Measurements from ENCODE around the gene DISP3.

DISP3 gene

DNA sequence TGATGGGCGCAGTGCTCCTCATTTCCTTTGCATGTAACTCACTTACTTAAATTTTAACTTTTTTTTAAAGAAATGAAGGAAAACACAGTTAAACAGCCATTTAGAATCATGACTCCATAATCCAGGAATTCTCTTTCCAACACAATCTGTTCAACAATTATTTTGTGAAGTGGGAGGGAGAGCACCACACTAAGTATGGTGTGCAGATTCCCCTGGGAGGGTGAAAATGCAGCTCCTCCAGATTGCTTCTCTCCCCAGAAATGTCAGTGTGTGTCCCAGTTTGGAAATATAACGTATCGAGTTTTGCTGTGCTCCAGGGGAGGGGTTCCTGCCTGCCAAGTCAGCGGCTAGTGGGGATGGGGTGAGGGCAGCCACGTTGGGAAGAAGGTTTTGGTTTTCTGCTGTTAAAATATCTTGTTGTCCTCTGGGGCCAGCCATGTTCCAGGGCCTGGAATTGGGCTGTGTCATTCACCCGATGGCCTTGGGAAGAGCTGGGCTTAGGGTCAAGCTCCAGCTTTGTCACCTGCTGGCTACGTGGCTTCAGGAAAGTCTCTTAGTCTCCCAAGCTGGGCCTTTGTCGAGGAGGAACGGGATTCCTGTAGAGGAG, 17.3 kb upstream of the DISP3 start:
- DNase-seq (ENCODE audit: low read depth): no peak

DNA sequence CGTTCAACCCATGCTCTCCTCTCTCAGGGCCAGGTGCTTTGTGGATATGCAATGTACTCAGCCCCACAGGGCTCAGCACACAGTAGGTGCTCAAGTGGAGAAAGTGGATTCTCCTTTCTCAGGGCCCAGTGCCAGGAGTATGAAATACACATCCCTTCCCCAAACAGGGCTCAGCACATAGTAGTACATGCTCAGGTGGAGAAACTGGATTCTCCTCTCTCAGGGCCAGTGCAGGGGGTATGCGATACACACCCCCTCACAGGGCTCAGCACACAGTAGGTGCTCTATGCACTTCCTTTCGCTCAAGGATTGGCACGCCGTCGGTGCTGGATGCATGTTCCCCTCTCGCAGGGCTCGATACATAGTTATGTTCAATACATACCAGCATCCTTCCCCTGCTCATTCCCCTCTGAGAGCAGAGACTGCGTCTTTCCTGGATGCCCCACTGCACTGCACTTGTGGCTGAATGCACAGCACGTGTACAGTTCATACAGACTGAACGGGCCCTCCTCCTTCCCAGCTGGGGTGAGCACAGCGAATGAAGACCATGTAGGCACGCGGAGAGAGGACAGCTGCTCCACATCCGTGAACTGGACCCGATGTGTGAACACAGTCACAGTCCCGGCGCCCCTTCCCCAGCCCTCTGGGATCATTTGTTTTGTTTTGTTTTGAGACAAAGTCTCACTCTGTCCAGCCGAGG, 16.6 kb upstream of the DISP3 start:
- DNase-seq (ENCODE audit: low read depth): no peak

DNA sequence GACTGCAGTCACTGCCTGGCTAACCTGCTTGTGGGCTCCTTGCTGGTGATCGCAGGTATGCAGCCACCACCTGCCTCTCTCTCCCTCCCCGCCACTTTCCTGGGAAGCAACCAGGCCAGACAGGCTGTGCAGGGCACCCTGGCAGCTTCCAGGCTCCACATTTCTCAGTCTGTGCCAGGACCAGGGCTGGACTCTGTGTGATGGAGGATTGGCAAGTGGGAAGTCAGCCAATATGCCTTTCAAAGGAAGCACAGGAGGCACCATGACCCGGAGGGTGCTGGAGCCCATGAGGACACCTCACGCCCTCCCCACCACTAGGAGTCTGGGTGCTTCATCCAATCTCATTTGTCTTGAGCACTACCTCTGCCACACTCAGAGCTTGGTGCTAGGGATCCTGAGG, 15.8 kb upstream of the DISP3 start:
- DNase-seq (ENCODE audit: low read depth): no peak

DNA sequence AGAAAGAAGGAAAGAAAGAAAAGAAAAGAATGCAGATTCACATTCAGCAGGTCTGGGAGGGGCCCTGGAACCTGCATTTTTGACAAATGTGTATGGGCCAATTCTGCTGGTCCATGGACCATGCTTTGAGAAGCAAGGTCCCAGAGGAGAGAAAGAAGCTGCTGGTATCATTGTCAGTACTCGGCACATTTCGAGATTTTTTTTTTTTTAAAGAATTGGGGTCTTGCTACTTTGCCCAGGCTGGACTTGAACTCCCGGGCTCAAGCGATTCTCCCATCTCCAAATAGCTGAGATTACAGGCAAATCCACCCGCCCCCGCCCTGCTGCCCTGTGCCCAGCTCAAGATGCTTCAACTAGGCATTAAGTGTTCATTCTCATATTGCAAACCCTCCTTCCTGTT, 13.6 kb upstream of the DISP3 start:
- no peak for DNase-seq (ENCODE audit: low read depth)

DNA sequence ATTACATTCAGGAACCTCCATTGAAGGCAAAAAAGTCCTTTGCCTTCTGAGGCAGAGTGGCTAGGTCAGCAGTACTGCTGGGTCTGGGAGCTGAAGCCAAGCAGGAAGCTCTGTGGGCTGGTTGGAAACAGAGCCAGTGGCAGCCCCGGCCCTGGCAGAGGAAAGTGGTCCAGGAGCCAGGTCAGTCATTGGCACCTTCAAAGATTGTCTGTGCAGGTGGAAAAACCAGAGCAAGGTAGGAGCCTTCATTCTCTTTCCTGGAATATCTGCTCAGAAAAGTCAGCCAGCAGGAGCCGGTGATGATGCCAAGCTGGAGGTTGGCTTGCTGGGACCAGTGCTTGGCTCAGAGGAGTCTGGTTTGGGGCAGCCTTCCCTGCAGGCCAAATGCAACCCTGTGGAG, 12.5 kb upstream of the DISP3 start:
- DNase-seq (ENCODE audit: low read depth): no peak

DNA sequence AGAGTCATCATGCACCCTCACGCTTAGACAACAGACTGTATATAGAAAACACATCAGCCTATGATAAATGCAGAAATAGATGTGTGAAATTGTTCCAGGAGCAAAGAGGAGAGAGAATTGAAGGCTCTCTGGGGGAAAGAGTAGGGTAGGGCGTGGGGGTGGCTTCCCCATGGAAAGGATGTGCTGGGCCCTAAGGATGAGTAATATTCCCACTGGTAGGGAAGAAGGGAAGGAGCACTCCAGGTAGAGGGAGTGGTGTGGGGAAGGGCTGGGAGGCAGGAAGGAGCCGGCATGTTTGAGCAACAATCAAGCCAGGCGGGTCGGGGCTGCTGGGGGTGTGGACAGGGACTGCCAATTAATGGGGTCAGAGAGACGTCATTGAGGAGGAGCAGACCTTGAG, 10.1 kb upstream of the DISP3 start:
- no peak for DNase-seq (ENCODE audit: low read depth)

DNA sequence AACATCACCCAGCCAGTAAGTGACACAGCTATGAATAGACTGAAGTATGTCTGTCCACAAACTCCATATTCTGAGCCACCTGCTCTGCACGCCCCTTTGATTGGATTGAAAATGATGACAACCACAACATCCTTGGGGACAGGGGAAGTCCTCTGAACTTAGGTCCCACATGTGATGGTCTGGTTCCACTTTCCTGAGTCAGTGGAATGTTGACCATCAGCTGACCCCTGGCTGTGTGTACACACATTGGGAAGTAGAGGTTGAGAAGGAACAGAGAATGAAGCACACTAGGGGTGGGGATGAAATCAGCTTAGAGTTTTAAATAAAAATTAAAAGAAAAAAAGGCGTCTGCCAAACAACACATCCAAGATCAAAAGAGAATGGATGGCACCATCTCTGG, 8.0 kb upstream of the DISP3 start:
- no peak for DNase-seq (ENCODE audit: low read depth)

DNA sequence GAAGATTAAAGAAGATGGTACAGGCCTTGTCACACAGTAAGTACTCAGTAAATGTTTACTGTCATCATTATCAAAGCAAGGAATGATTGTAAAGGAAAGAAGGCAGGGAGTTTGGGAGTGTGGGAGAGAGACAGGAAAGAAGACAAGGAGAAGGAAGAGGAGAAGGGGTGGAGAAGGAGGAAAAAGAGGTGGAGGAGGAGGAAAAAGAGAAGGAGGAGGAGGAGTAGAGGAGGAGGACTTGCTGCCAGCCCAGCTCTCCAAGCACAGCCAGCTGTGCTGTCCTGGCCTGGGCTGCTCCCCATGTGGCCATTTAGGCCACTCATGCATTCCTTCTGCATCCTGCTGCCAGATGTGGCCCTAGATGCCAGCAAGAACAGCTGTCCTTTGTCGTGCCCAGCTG, 7.5 kb upstream of the DISP3 start:
- DNase-seq (ENCODE audit: low read depth): no peak

DNA sequence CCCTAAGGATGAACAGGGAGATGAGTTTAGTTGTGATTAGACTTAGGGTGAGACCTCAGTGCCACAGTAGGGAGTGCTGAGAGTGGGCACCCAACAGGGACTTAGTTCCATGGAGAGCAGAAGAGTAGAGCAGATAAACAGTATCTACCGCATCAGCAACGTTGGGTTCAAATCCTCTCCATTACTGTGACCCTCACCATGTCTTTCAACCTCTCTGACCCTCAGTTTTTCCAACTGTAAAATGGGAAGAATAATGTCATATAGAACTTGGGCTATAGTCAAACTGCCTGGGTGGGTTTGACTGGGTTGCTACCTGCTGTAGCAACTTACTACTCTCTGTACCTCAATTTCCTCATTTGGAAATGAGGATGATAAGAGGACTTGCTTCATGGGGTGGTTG, 6.7 kb upstream of the DISP3 start:
- DNase-seq (ENCODE audit: low read depth): no peak

DNA sequence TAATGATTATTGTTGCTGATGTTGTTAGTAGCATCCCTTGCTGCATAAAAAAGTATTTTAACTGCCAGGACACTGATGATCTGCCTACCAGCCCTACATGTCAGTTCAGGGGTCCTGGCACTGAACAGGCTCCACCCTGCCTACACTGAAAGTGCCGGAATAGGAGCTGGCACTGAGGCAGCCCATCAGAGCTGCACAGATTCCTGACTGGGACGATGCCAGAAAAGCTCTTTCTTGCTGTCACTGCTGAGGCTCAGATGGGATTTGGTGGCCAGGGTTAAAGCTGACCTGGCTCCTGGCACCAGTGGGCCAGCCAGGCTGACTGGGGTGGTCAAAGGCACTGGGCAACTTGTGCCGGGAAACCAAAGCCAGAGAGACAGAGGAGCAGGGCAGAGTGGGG, 6.2 kb upstream of the DISP3 start:
- no peak for DNase-seq (ENCODE audit: low read depth)

DNA sequence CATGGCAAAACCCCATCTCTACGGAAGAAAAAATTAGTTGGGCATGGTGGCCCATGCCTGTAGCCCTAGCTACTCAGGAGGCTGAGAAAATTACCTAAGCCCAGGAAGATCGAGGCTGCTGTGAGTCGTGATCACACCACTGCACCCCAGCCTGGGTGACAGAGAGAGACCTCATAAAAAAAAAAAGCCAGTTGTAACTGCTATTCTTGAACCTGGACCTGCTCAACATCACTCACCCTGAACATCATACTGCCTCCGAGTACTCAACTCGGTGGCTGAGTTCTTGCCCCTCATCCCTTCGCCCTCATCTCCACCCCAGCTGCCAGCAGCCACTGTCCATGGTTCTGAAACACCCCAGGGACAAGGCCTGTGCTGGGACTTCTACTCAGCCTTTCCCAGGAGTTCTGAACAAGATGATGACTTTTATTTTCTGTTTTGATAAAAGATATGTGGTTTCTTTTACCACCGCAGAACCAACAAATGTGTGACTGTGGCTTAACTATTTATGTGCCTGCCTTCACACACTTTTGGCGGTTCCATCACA, 5.4 kb upstream of the DISP3 start:
- DNase-seq (ENCODE audit: low read depth): no peak

DNA sequence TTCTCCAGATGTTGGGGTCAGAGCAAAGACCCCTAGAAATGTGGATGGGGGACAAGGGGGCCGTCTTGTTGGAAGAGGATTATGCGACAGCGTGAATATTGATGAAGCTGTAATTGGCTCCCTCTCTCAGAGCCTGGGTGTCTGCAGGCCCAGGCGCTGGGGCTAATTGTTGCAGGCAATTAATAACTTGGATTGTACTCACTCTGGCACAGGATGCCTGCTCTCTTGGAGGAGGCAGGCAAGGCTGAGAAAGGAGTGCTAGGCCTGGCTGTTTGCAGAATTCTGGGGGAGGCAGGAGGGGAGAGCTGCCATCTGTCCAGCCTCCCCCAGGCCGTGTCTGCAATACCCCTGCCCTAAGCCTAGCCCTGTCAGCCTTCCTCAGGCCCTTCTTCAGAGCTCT, 4.1 kb upstream of the DISP3 start:
- no peak for DNase-seq (ENCODE audit: low read depth)

DNA sequence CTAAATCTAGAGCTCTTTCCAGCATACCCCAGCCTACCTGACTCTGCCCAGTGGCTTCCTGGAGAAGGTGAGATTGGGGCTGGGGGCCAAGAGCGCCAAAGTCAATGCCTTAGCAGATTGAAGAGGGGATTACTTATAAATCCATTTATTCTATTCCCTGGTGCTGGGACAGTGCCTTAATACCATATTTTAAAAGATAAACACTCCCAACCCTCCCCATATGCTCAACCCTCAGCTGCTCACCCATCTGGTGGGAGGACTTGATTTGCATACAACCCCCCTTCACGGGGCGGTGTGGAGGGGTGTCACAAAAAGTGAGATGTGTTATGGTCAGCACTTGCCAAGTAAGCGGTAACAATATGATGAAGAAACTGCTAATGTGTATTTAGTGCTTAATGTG, 3.2 kb upstream of the DISP3 start:
- DNase-seq (ENCODE audit: low read depth): no peak

DNA sequence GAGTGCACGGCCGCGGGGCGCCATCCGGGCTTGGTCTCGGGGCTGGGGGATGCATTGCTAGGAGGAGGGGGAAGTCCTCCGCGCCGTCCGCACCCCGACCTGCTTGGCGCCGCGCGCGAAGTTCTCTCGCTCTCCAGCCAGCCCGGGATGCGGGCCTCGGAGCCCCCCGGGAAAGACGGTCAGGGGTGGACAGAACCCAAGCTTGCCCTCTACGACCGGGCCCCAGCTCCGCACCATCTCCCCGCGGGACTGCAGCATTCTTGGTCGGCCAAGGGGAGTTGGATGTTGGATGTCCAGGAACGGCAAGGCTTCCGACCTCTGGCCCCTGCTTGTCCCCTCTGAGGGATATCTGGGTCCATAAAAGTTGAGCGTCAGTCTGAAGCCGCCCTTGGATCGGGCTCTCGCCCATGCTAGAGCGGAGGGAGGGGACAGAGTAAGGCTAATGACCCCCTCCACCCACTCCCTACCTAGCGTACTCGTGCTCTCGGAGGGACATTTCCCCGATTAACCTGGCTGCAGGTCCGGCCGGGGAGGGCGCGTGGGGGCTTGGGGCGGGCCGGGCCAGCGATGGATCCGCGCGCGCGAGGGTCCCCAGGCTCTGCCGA, 522 bp downstream of the DISP3 start:
- DNase-seq (ENCODE audit: low read depth): no peak

DNA sequence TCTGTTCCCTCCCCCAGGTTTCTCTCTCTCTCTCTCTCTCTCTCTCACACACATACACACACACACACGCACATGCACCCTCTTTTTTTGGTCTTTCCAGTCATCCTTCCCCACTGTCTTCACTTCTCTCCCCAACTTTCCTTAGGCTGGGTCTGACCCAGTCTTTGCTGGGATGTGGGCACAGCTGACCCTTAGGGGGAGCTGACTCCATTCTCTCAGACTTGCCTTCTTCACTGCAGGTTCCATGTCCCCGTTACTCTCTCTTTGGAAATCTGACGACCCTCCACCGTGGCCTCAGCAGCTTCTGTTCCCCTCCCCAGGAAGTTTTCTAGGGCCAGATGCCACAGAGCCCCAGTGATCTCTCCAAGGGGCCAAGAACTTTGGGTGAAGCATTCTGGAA, 2.1 kb downstream of the DISP3 start:
- DNase-seq (ENCODE audit: low read depth): no peak

DNA sequence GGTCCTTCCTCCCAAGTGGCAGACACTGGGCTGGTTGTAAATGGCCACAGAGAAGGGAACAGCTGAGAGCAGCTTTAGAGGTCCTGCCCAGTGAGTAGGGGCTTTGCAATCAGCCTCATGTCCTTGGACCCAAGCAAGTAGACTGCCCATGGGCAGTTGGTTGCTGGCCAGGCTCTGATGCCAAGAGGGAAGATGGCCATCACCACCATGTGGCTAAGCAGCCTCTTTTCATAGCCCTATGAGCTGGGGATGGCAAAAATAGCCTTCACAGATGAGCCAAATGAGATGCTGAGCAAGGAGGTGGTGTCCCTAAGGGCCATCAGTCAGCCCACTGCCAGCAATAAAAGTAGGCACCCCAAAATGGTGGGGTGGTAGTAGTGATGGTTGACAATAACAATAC, 3.2 kb downstream of the DISP3 start:
- no peak for DNase-seq (ENCODE audit: low read depth)

DNA sequence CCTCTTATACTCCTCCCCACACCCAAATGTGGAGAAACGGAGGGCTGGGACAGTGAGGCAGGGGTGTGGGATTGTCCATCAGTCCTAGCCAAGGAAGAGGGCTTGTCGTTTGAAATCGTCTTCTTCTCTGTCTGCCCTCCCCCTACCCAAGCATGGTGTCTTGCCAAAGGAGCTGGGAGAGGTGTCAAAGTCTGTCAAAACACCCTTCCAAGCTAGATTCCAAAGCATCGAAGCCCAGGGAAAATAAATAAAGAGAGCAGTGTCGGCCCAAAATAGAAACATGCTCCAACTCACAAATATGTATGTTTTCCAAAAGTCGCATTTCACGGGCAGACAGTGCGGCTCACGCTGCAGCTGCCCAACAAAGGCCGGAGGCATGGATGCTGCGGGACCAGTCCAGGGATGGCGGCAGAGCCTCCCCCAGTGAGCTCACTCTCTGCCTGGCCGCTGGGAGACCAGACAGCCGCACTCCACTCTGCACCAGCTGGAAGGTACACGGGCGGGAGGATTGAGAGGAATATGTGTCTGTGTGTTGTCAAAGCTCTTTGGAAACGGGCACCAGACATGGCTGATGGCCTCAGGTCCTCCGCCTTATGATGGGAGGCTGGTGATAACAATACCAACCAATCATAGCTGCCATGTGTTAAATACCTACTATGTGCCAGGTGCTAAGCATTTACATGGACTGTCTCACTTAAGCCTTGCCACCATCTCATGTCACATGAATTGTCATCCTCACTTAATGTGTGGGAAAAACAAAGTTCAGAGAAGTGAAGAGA, 3.9 kb downstream of the DISP3 start:
- DNase-seq (ENCODE audit: low read depth): no peak

DNA sequence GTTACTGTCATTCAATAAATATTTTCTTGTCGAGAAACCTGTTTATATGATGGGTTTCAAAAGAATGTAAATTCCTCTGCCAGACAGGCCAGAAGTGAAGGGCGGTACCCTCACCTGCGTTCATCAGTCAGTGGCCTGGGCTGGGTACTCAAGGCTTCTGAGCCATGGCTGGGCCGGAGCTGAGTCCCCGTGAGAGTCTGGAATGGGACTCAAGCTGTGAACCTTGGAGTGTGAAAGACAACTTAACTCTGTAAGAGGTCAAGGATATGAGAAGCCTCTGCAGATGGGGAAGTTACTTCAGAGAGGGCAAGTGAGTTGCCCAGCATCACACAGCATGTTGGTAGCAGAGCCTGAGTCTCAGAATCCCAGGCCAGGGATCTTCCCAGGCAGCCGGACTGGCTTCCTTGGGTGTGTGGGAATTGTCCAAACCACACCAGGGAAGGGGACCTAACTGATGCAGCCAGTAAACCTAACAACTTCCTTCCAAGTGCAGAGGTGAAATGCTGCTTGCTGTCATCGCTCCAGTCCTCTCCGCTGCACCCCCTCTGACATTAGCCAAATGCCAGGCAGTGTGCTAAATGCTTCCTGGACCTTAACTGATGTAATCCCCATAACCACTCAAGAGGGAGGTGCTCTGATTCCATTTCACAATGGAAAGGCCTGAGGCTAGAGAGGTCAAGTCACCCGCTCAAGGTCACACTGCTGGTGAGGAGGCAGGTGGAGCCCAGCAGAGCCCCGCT, 4.8 kb downstream of the DISP3 start:
- no peak for DNase-seq (ENCODE audit: low read depth)

DNA sequence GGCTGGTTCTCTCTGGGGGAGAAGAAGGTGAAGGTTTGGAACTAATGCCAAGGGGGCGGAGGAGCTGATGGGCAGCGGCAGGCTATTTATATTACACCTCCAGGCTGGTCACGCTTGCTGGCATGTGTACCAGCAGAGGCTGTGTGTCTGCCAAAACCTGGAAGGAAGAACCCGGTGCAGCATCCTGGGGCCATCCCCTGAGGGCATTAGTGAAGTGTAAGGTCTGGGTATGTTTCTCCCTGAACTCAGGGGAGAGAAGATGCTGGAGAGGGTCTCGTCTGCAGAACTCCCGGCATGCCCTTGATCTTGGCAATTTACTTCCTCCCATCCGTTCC, 5.3 kb downstream of the DISP3 start:
- DNase-seq (ENCODE audit: low read depth): no peak

DNA sequence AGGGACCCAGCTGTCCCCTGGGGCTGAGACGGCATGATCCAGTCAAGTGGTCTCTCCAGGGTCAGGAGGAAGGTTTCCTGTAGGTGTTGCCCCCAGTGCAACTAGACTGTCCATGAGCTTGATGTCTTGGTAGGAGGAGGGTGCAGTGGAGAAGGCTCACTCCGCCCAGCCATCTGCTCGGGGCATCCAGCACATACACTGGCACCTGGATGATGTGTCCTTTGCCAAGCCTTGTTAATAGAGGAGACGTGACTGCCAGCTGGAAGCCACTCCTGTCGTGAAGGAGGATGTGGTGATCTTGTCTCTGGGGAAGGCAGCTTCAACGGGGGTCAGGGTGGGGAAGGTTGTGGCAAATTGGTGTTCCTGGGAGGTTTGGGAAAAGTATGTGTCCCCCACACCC, 6.2 kb downstream of the DISP3 start:
- DNase-seq (ENCODE audit: low read depth): no peak

DNA sequence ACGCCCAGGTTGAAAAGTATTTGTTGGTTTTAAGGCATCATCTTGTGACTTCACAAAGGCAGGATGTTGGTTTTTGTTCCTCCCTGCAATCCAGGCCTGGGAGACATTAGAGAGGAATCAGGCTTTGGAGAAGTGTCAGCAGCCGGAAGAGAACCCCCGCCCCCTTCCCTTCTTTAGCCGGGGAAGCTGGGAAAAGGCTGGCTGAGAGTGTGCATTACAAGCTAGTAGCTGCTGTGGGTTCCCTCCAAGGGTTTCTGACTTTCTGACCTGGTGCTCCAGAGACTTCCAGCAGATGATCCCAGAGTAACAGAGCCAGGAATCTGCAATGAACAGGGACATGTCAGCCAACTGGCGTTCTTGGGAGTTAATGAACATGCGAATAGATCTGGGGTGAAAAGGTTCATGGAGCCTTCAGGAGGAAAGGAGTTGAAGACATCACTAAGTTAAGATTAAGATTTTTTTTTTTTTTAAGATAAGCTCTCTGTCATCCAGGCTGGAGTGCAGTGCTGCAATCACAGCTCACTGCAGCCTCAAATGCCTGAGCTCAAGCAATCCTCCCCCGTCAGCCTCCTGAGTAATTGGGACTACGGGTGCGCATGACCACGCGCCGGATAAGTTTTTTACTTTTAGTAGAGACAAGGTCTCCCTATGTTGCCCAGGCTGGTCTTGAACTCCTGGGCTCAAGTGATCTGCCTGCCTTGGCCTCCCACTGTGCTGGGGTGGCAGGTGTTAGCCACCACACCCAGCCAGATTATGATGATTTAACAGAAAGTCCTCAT, 7.5 kb downstream of the DISP3 start:
- DNase-seq (ENCODE audit: low read depth): no peak

Data from stimulated activated CD8-positive, alpha-beta memory T cell treated with anti-CD3 and anti-CD28 coated beads, Interleukin-12 subunit alpha, Interleukin-12 subunit beta, amount 100 ng/mL, for 1 hour (primary cell).